Measurements from ENCODE around the gene SLC9A8. TPM values are rescaled to one million over a fixed set of nuclear protein-coding genes. Genes with fewer than 3 reads are reported as not detected.

Gene SLC9A8
- total and polyA plus RNA-seq, 2 donors (not counting 1 experiment from before 2014, with no cell fraction given), result 17.8 to 29.7 TPM

- Mint-ChIP-seq H3K9me3 (ENCODE audit: insufficient read depth) (no peaks in the 10 kb centered on the region), H3K27ac (peak overlapping the region; percentile 50), H3K4me3 (no peak overlapping the region), H3K4me1 (peaks cover 19% of the 10 kb centered on the region), H3K27me3 (no peaks in the 10 kb centered on the region)
- Histone ChIP-seq H3K27ac (ENCODE audit: low read length in 2 of 2) (peak overlapping the region in 1 of 2 donors; percentile 34), H2AFZ (ENCODE audit: insufficient read depth, low read depth, low read length, poor library complexity, severe bottlenecking) (no peak overlapping the region), H3K4me3 (ENCODE audit: control extremely low read depth in 1 of 5, extremely low read depth in 1 of 5, insufficient read depth in 1 of 5, low read depth in 2 of 5, low read length in 4 of 5) (no peak overlapping the region), H3K27me3 (replicated peaks in 1 of 4; ENCODE audit: control extremely low read depth in 1 of 4, control insufficient read depth in 3 of 4, insufficient read depth in 4 of 4, low read length in 3 of 4) (no peaks in the 10 kb centered on the region), H3K4me2 (replicated peaks; ENCODE audit: low read depth, low read length, poor library complexity, severe bottlenecking) (no peak overlapping the region), H3K9ac (ENCODE audit: low read length) (no peak overlapping the region), H3K9me3 (ENCODE audit: control extremely low read depth in 1 of 3, control insufficient read depth in 2 of 3, insufficient read depth in 1 of 3, low read length in 2 of 3) (no peaks in the 10 kb centered on the region), H3K79me2 (ENCODE audit: control insufficient read depth, insufficient read depth, low read length) (peaks cover 7% of the 10 kb centered on the region), H3K4me1 (ENCODE audit: control insufficient read depth in 2 of 2, insufficient read depth in 2 of 2, low read length in 2 of 2) (peaks cover 7 to 13% of the 10 kb centered on the region in 2 donors), H3K36me3 (replicated peaks in 1 of 2; ENCODE audit: control extremely low read depth in 1 of 2, control insufficient read depth in 1 of 2, extremely low read depth in 1 of 2, insufficient read depth in 2 of 2, low read length in 1 of 2) (peaks cover 1 to 32% of the 10 kb centered on the region in 2 experiments), H4K20me1 (ENCODE audit: control insufficient read depth, insufficient read depth, low read length, poor library complexity, severe bottlenecking) (peaks cover 8% of the 10 kb centered on the region)
- POLR2A ChIA-PET, result no interaction called here
- intact Hi-C loops (cut with micrococcal nuclease), result no loop called here
- TF ChIP-seq, protein P1, sequence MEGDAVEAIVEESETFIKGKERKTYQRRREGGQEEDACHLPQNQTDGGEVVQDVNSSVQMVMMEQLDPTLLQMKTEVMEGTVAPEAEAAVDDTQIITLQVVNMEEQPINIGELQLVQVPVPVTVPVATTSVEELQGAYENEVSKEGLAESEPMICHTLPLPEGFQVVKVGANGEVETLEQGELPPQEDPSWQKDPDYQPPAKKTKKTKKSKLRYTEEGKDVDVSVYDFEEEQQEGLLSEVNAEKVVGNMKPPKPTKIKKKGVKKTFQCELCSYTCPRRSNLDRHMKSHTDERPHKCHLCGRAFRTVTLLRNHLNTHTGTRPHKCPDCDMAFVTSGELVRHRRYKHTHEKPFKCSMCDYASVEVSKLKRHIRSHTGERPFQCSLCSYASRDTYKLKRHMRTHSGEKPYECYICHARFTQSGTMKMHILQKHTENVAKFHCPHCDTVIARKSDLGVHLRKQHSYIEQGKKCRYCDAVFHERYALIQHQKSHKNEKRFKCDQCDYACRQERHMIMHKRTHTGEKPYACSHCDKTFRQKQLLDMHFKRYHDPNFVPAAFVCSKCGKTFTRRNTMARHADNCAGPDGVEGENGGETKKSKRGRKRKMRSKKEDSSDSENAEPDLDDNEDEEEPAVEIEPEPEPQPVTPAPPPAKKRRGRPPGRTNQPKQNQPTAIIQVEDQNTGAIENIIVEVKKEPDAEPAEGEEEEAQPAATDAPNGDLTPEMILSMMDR (IDR thresholded peaks at IDR 0.05), result no peak
- TF ChIP-seq EZH2 (IDR thresholded peaks at IDR 0.05; ENCODE audit: borderline replicate concordance, insufficient read depth, low read depth, low read length, poor library complexity, severe bottlenecking), result no peak
- no peak for ATAC-seq (ENCODE audit: low read depth)
- CTCF ChIA-PET, result interaction anchor here (0.7 to 3.2 kb wide), 2 partner anchors 13 to 116 kb away, joined by 3 to 18 read pairs; no protein-coding TSS in a partner anchor
- peak; percentile 37 for DNase-seq
- WGBS (ENCODE audit: insufficient coverage), result 74% methylated on average over 10 of the region's 13 CpGs
Measured at GRCh38 chr20:49832632-49833327, 20.2 kb downstream of the SLC9A8 start.

GRCh38 chr20:49833483-49833882, 20.9 kb downstream of the SLC9A8 start:
- WGBS (ENCODE audit: insufficient coverage), result no CpG with 5 or more reads among the region's 4 CpGs
- no peak for TF ChIP-seq EZH2 (IDR thresholded peaks at IDR 0.05; ENCODE audit: borderline replicate concordance, insufficient read depth, low read depth, low read length, poor library complexity, severe bottlenecking)
- TF ChIP-seq, protein P1 (IDR thresholded peaks at IDR 0.05), result no peak
- H3K36me3 ChIP-seq (replicated peaks in 1 of 2; ENCODE audit: control extremely low read depth in 1 of 2, control insufficient read depth in 1 of 2, extremely low read depth in 1 of 2, insufficient read depth in 2 of 2, low read length in 1 of 2), result peaks cover 1 to 31% of the 10 kb centered on the region in 2 experiments

More at GRCh38 chr20:49833483-49833882, 20.9 kb downstream of the SLC9A8 start:
- ChIA-PET POLR2A (no interaction called here), CTCF (interaction anchor here (0.7 to 3.2 kb wide), 3 partner anchors 12 to 190 kb away, joined by 3 to 18 read pairs (median 3); no protein-coding TSS in a partner anchor)
- peaks cover 7 to 13% of the 10 kb centered on the region in 2 donors for H3K4me1 ChIP-seq (ENCODE audit: control insufficient read depth in 2 of 2, insufficient read depth in 2 of 2, low read length in 2 of 2)
- H3K27ac Mint-ChIP-seq, result no peak overlapping the region
- DNase-seq (no peak), ATAC-seq (ENCODE audit: low read depth) (no peak)
- H3K27me3 Mint-ChIP-seq, result no peaks in the 10 kb centered on the region
- H3K27ac ChIP-seq (ENCODE audit: low read length in 2 of 2), result no peak overlapping the region
- no peak overlapping the region for H3K4me2 ChIP-seq (replicated peaks; ENCODE audit: low read depth, low read length, poor library complexity, severe bottlenecking)
- peaks cover 19% of the 10 kb centered on the region for H3K4me1 Mint-ChIP-seq
- intact Hi-C loops (cut with micrococcal nuclease), result no loop called here
- H3K79me2 ChIP-seq (ENCODE audit: control insufficient read depth, insufficient read depth, low read length), result peaks cover 7% of the 10 kb centered on the region
- no peak overlapping the region for H3K4me3 Mint-ChIP-seq
- H3K27me3 ChIP-seq (replicated peaks in 1 of 4; ENCODE audit: control extremely low read depth in 1 of 4, control insufficient read depth in 3 of 4, insufficient read depth in 4 of 4, low read length in 3 of 4), result no peaks in the 10 kb centered on the region
- H3K4me3 ChIP-seq (ENCODE audit: control extremely low read depth in 1 of 5, extremely low read depth in 1 of 5, insufficient read depth in 1 of 5, low read depth in 2 of 5, low read length in 4 of 5), result no peak overlapping the region
- H3K9me3 Mint-ChIP-seq (ENCODE audit: insufficient read depth), result no peaks in the 10 kb centered on the region
- no peaks in the 10 kb centered on the region for H3K9me3 ChIP-seq (ENCODE audit: control extremely low read depth in 1 of 3, control insufficient read depth in 2 of 3, insufficient read depth in 1 of 3, low read length in 2 of 3)
- no peak overlapping the region for H2AFZ ChIP-seq (ENCODE audit: insufficient read depth, low read depth, low read length, poor library complexity, severe bottlenecking)
- H3K9ac ChIP-seq (ENCODE audit: low read length), result no peak overlapping the region
- H4K20me1 ChIP-seq (ENCODE audit: control insufficient read depth, insufficient read depth, low read length, poor library complexity, severe bottlenecking), result peaks cover 8% of the 10 kb centered on the region

Data from B cell (primary cell).